ENCODE results near the gene PREX1. TPM values are rescaled to one million over a fixed set of nuclear protein-coding genes. Genes with fewer than 3 reads are reported as not detected.

The PREX1 gene
- total and polyA plus RNA-seq, 2 donors (not counting 3 experiments of a cell fraction or from before 2014, with no cell fraction given) = 51.3 to 72.9 TPM

- Histone ChIP-seq H3K4me1 (ENCODE audit: control insufficient read depth, extremely low read depth, insufficient read depth, low read length) (peaks cover 11% of the 10 kb centered on the region), H2AFZ (ENCODE audit: low read depth, low read length) (no peak overlapping the region), H3K27ac (ENCODE audit: insufficient read depth, low read depth, low read length) (no peak overlapping the region), H3K79me2 (ENCODE audit: control insufficient read depth, insufficient read depth, low read length) (peaks cover 21% of the 10 kb centered on the region), H3K9me1 (replicated peaks; ENCODE audit: control insufficient read depth, extremely low read depth, insufficient read depth, low read length) (no peaks in the 10 kb centered on the region), H3K27me3 (ENCODE audit: control insufficient read depth in 2 of 2, insufficient read depth in 2 of 2, low read length in 2 of 2) (no peaks in the 10 kb centered on the region), H3K4me3 (replicated peaks in 1 of 3; ENCODE audit: insufficient read depth in 1 of 3, low read depth in 1 of 3, low read length in 3 of 3) (no peak overlapping the region), H3K9me3 (replicated peaks; ENCODE audit: control insufficient read depth, insufficient read depth, low read length) (no peaks in the 10 kb centered on the region), H3K9ac (replicated peaks; ENCODE audit: extremely low read depth, insufficient read depth, low read length) (no peak overlapping the region), H4K20me1 (replicated peaks; ENCODE audit: control insufficient read depth, extremely low read depth, insufficient read depth, low read length) (no peaks in the 10 kb centered on the region), H3K4me2 (ENCODE audit: insufficient read depth, low read length) (no peak overlapping the region), H3K36me3 (ENCODE audit: control insufficient read depth in 2 of 2, extremely low read depth in 1 of 2, insufficient read depth in 2 of 2, low read length in 2 of 2) (peaks cover 10 to 33% of the 10 kb centered on the region in 2 experiments)
- DNase-seq (ENCODE audit: low read depth, low spot score) = no peak
- BruUV-seq (replicated peaks) = no TSS peak
- dilution Hi-C loops (cut with MboI; ENCODE audit: extremely low pct_ligation_motif_present, low sequenced_read_pairs) = no loop called here
- ChIA-PET POLR2A (no interaction called here), CTCF (interaction anchor here (1.3 kb wide), 1 partner anchor 85 kb away, joined by 6 read pairs; no protein-coding TSS in a partner anchor)
- intact Hi-C loops (cut with micrococcal nuclease) = no loop called here
- no peak for TF ChIP-seq JUN (IDR thresholded peaks at IDR 0.05; ENCODE audit: borderline replicate concordance, insufficient read depth, insufficient read length, low read depth)
- TF ChIP-seq MYC (IDR thresholded peaks at IDR 0.05; ENCODE audit: low read depth, low read length) = no peak
- no peak for TF ChIP-seq EZH2 (IDR thresholded peaks at IDR 0.05; ENCODE audit: borderline replicate concordance, low read depth, low read length, severe bottlenecking)
- TF ChIP-seq MAX (IDR thresholded peaks at IDR 0.05; ENCODE audit: insufficient read depth, insufficient read length) = no peak
- no peak for TF ChIP-seq FOS (IDR thresholded peaks at IDR 0.05; ENCODE audit: borderline replicate concordance, insufficient read depth, low read length)
- no peak for TF ChIP-seq CTCF (IDR thresholded peaks at IDR 0.05; ENCODE audit: extremely low read depth in 1 of 2, insufficient read depth in 1 of 2, low read depth in 1 of 2, low read length in 2 of 2)
- TF ChIP-seq POLR2A (IDR thresholded peaks at IDR 0.05; ENCODE audit: low read depth, low read length) = no peak
- no peak for TF ChIP-seq GATA2 (IDR thresholded peaks at IDR 0.05; ENCODE audit: insufficient read depth, insufficient read length, low read depth, low read length)
- no peak for TF ChIP-seq POLR2AphosphoS5 (IDR thresholded peaks at IDR 0.05; ENCODE audit: insufficient read depth, low read depth, low read length)
- no peak for FAIRE-seq
Observed at GRCh38 chr20:48742912-48743680, 84.7 kb downstream of the PREX1 start.
